HG02623 (cell line): Measurements from ENCODE around the gene SLC41A3.

Experiments
- ATAC-seq: cut with Tn5 transposase; IDR thresholded peaks from one replicate; pipeline ENCODE4 v1.9.1; 2021; ENCODE audit warnings: moderate library complexity; ENCODE audit not compliant: unreplicated experiment

The SLC41A3 gene

DNA sequence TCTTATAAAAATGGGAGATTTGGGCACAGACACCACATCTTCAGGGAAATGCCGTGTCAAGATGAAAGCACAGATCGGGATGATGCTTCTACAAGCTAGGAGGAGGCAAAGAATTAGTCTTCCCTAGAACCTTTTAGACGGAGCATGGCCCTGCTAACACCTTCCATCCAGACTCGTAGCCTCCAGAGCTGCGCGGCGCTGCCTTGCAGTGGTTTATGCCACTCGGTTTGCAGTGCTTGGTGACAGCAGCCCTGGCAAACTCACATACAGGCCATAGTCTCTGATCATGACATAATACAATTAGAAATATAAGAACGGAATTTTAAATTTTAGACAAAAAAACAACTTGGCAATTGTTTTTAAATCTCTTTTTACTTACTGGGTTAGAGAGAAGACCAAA is 37.1 kb upstream of the SLC41A3 start:
- no peak for ATAC-seq

DNA sequence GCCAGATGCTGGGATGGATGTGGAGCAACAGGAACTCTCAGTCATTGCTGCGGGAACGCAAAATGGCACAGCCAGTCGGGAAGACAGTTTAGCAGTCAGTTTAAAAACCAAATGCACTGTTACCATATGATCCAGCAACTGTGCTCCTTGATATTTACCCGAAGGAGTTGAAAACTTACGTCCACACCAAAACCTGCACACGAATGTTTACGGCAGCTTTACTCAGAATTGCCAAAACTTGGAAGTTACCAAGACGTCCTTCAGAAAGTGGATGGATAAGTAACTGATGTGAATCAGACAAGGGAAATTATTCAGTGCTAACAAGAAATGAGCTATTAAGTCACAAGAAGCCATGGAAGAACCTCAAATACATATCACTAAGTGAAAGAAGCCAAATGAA is 36.1 kb upstream of the SLC41A3 start:
- ATAC-seq: no peak

DNA sequence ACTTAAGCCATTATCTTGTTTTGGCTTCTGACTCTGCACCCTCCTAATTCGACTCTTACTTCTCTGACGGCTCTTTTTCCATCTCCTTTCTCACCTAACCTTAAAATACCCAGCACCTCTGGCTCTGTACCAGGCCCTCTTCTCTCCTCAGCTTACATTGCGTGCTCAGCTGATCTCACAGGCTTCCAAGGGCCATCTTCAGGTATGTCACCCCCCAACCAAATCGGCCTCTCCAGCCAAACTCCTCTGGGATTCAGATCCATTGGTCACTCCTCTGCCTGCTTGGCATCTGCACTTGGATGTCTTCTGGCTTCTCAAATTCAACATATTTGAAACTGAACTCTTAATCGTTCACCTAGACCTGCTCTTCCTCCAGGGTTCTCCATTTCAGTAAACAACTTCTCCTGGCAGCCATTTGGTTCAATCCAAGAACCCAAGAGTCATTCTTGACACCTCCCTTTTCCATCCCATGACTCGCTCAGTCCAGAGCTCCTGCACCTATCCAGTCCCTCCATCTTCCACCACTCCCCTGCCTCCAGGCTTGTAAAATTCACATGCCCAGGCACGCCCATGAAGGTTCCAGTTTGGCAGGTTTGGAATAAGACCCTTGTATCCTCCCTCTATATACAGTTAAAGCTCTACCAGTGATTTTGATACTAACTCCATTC is 35.2 kb upstream of the SLC41A3 start:
- ATAC-seq: no peak

DNA sequence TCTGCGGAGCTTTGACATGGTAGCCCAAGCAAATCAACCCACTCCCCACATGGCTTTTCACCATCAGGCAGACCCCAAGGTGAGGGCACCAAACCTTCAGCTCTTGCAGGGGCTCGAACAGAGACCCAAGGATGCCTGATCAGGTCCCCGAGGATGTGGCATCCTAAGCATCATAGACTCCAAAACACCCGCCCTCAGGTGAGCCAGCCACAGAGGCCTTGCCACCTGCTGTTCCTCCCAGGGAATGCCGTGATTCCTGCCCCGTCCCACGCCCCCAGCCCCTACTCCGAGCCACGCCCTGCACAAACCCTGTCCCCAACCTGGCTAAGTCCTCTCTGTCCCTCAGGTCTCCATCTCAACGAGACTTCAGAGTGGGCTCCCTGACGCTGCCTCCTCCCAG is 34.7 kb upstream of the SLC41A3 start:
- ATAC-seq: no peak

DNA sequence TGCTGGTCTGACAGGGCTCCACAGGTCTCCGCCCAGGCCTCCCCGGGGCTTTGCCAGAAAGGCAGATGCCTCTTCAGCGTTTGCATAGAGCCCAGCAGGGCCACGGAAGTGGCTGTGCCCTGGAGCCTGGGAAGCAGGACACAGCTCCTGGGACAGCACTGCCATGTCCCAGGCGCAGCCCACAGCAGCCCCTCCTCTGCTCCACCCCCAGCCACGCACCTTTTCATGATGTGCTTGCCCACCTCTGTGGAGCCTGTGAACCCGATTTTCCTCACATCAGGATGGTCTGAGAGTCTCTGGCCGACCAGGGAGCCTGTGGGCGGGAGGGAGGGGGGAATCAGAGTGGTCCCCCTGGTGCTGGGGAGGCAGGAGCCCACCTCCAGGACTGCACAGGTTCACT is 33.9 kb upstream of the SLC41A3 start:
- ATAC-seq: no peak

DNA sequence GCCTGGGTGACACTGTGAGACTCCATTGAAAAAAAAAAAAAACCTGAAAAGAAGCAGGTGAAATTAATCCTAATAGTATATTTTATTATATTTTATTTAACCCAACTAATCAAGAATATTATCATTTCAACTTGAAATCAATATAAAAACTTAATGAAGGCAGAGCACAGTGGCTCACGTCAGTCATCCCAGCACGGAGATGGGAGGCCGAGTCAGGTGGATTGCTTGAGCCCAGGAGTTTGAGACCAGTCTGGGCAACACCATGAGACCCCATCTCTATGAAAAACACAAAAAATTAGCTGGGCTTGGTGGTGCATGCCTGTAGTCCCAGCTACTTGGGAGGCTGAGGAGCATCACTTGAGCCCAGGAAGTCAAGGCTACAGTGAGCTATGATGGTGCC is 33.3 kb upstream of the SLC41A3 start:
- ATAC-seq: no peak

DNA sequence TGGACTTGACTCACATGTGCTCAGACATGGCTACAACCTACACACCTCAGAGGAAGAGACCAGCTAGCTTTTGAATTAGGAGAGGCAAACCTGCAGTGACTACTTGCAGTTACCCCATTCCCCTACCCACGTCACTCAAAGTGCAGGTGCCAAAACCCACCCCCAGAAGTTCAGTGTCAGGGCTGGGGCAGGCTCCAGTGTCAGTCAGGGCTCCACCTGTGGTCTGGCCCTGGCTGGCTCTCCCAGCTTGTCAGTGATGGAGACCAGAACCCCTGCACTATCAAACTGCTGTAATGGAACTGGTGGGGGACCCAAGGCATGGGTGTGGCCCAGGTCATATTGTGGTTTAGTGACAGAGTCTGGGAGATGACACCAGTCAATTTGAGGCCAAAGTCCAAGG is 32.6 kb upstream of the SLC41A3 start:
- no peak for ATAC-seq

DNA sequence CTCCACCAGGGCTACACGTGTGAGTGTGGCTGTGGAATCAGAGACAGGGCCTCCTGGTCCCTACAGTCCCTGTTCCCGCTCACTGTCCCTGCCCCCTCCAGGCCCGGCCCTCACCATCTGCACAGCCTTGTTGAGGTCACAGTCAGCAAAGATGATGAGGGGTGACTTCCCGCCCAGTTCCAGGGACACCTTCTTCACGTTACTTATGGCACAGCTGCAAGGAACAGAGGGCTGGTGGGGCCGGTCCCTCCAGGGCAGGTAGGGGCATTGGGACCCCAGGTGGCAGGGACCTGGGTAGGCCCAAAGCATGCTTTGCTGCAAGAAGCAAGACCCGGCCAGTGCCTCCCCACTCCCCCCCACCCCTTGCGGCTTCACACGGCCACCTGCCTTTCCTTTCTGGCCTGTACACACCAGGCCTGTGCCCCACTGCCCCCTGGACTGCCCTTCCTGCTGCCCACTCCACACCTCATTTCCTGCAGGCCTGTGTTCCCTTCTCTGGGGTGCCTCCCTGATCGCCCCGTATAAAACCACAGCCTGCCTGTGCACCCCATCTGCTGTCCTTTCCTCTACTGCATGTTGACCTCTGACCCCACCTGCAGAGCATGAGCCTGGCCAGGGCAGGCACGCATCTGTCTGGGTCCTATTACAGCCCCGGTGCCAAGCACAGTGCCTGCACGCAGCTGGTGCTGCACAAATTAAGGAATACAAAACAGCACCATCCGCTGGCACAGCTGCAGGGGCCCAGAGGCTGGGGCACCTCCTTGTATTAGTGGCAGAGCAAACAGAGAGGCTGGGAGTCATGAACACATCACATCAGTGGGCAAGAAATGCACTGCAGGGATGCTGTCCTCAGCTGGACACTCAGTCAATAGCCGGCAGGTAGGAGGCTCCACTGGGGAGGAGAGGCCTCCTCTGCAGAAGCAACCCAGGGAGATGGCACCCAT is 30.8 kb upstream of the SLC41A3 start:
- no peak for ATAC-seq

DNA sequence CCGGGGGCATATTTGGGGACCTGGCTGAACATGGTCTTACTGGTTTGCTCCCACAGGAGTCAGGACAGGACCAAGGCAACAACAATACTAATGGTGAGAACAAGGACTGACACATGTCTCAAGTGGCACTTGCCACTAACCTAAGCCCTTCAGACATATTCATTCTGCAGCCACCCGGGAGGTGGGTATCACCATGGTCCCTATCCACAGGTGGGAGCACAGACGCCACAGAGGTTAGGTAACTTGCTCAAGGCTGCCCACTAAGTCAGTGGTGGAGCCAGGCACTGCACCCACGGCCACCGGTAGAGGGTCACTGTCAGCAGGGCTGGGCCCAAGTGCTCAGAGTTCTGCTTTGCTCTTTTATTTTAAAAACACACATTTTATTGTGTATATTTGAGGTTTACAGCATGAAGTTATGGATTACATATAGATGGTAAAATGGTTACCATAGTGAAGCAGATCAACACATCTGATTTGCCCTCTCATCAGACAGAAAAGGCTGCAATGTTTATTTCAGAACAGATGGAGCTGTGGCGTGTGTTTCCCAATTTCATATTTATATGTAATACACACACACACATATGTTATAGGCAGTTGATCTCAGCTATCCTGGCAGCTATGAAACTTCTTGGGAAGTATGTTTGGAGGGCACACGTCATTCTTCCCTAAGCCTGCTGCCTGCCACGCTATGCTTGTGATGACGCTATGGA is 30.0 kb upstream of the SLC41A3 start:
- ATAC-seq: no peak

DNA sequence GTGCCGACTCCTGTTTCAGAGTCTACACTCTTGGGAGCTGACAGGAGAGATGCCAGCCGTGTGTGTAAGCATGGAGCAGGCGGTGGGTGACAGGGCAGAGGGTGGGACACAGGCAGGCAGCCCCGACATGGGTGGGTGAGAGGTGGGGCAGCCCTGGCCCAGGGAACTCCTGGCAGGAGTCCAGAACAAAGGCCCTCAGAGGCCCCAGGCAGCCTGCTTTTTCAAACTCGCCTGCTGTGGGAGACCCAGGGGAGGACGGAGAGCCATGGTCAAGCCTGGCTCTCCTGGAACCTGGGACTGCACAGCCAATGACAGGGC is 29.3 kb upstream of the SLC41A3 start:
- no peak for ATAC-seq

DNA sequence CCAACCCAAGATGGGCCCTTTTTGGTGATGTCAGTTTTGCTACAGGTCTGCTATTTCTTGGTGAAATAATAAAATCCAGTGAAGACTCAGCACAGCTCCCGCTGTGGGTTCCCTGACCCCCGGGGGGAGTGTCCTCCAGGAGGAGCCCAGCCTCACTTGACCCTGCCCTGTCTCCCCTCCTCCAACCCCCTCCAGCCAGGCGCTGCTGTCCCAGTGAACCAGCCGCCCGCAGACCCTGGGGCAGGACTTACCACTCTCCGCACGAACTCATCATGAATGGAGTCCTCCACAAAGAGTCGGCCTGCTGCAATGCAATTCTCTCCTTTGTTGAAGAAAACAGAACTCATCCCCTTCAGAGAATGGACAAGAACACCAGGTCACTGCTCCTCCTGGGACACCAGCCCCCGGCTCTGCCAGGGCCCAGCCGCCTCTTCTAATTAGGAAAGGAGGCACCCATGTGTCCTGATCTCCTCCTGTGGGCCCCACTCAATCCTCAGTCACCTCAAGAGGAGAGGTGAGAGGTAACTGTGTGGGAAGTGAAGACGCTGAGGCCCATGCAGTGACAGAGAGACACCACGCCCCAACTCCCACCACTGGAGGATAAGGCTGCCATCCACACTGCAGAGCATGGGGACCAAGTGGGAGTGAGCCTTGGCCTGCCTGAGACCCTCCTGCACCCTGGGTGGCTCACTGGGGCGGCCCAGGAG is 28.8 kb upstream of the SLC41A3 start:
- no peak for ATAC-seq

DNA sequence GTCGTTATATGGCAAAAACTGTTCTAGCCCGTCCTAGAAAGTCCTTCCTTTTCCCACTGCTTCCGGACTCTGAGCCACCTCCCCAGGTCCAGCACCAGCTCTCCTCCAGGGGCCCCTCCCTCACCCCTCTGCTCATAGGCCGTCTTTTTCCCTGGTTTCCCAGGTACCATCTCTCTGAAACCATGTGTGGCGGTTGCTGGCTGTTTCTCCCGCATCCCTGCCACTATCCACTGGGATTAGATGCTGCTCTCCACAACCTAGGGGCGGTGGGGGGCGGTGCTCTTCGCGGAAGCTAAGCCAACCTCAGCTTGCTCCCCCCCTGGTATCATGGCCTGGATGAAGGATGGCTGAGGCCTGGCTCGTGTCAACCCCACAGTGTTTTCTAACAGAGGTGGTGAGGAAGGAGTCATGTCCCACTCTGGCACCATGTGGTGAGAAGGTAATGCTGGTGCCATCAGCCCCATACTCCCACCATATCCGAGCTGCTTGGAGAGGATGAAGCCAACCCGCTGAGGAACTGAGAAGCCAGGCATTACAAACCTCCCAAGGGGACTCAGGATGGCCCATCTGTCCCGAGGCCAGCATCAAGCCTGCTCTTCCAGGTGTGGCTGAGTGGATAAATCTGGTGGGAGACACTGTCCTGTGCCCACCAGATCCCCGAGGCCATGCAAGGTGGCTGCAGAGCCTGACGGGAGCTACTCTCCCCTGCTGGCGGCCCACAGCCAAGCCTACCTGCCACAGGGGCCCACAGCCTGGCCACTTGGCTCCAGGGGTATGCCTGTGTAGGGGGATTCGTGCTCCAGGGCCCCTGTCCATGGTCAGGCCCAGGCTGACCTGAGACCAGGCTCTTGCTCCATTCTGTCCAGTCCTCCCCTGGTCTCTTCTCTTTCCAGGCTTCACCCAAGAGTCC is 27.9 kb upstream of the SLC41A3 start:
- ATAC-seq: no peak

DNA sequence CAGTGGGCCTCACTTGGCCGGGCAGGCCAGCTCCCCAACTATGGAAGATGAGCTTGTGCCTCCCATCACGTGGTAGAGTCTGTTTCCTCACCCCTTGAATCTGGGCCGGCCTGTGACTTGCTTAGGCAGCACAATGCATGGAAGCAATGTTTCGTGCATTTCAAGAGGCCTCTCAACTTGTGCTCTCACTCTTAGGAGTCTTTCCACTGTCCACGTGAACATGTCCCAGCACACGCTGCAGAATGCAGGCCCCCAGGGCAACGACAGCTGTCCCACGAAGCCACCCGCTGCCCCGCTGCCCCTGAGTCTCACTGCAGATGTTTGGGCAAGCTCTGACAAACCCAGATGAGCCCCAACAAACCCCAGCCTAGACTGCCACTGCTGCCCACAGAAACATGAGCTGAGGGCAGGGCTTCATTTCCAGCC is 27.2 kb upstream of the SLC41A3 start:
- ATAC-seq: no peak

DNA sequence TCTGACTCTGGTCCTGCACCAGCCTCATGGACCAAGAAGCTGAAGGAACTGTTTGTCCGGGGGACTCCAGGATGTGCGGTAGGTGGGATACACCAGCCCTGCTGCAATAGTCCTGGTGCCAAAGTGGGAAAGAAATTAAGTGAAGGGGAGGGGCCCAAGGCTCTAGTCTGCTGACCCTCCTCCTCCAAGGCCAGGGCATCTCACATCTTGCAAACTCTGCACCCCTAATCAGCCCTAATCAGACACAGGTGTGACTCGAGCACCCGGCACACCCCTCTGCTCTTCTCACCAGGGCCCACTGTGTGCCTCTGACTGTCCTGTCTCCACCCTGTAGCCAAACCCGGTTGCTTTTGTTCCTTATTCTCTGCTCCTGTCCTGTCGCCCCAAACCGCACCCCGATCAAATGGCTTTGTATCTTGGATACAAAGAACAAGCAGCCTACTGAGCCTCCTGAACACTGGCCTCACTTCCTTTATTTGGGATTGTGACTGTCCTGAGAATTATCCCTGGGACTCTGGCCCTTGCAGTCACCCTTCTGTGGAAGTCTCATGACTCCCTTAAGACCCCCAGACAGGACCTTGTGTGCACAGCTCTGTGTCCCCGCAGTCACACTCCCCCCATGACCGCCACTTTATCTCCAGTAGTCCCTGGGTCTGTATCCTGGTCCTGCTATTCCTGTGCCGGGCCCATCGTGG is 26.7 kb upstream of the SLC41A3 start:
- no peak for ATAC-seq

DNA sequence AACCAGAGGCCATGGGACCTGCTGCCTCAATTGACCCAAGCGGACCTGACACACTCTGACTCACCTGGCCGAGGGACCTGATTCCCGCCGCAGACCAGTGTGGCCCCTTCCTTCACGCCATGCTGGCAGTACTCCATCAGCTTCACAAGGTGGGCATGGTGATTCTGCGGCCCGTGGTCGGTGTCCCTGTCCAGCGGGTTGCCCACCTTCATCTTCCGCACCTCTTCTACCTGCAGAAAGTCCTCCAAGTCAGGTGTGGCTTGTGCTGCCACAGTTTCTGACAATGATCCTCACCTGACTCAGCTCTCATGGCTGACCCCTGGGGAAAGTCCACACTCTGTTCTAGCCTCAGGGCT is 25.9 kb upstream of the SLC41A3 start:
- ATAC-seq: no peak

DNA sequence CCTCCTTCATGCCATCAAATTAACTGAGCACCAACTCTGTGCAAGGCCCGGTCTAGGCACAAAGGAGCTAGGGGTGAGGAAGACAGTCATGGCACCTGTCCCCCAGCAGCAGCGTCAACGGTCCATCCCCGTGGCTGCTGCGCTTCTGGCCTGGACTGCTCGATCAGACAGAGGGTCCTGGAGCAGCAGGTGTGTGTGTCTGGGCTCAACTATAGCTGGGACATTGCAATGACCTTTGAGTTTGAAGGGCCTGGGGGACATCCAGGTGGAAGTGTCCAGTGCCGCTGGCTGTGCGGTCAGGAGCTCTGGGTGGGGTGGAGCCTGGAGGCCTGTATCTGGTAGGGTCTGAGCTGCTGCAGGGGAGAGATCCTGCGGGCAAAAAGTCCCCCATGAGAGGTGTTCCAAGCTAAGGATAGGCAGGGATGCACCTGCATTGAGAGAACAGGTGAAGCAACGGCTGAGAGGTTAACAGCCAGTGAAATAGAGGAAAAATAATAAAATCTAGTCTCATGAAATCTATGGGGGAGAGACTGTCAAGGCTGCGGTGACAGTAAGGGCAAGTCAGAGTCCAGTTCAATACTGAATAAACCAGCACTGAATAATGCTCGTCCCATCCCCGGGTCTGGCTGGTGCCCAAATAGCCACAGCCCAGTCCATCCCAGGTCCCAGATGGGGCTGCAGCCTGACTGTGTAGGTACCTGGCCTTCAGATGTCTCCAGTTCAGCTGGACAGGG is 25.4 kb upstream of the SLC41A3 start:
- ATAC-seq: no peak

DNA sequence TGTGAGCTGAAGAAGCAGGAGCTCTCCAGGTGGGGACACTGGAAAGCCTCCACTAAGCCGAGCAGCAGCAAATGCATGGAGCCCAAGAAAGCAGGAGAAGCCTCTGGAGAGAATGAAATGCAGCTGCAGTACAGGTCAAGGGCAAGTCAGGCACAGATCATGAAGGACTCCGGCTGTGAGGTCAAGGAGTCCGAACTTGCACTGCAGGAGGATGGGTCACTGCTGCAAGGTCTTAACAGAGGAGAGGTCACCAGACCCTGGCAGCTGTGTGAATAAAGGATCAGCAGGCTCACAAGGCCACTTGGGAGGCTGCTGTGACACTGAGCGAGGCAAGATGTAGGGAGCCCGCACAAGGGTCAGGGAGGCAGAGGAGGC is 24.7 kb upstream of the SLC41A3 start:
- ATAC-seq: no peak

DNA sequence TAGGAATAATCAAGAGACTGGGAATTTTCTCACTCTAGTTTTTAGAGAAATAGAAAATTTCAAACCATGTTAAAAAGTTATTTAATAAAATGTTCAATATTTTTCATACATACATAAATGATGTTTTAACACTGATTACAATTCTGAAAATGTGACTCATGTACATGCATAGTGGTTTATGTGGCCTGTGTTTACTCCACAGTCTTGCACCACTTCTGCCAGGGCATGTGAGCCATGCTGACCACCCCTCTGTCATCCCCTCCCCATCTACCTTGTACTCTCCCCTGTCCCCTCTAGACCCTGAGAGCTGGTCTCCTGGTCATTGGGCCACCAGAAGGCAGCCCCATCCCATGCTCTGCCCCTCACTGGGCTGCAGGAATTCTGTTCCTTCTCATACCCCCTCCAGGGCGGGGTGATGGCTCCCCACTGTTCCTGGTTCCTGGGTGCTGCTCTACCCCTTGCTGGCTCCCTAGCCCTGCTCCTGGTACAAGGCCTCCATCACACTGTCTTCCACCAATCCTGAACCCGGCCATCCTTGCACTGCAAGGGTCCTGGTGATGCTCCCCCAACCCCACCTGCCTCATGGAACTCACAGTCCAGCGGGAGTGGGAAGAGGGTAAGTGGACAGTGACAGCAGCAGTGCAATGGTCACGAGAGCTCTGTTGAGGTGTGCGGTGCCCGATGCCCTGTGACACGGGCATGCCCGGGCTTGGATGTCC is 24.2 kb upstream of the SLC41A3 start:
- no peak for ATAC-seq
